NCI-H2227 treated with DMSO at 0.1 percent for 48 hours (cell line): Measurements from ENCODE around the gene ARPP21.

ENCODE experiments used
- DNase-seq: peaks from one replicate; lab custom pipeline; 2025; lab: John Stamatoyannopoulos, UW

Gene ARPP21

GRCh38 chr3:35641920-35642527 is 2.7 kb downstream of the ARPP21 start:
- no peak for DNase-seq

- DNase-seq: no peak
These were observed 4.2 kb downstream of the ARPP21 start for GRCh38 chr3:35643495-35643894.

- DNase-seq: no peak
These were observed 5.1 kb downstream of the ARPP21 start for GRCh38 chr3:35644451-35644850.

- DNase-seq: no peak
These were observed 5.9 kb downstream of the ARPP21 start for GRCh38 chr3:35645189-35645588.

- no peak for DNase-seq
These were observed 6.8 kb downstream of the ARPP21 start for GRCh38 chr3:35646081-35646480.

GRCh38 chr3:35647461-35647860 is 8.1 kb downstream of the ARPP21 start:
- DNase-seq: no peak

GRCh38 chr3:35648347-35648746 is 9.0 kb downstream of the ARPP21 start:
- no peak for DNase-seq

GRCh38 chr3:35649405-35649804 is 10.1 kb downstream of the ARPP21 start:
- DNase-seq: no peak

- no peak for DNase-seq
These were observed 12.1 kb downstream of the ARPP21 start for GRCh38 chr3:35651426-35651825.

GRCh38 chr3:35651851-35652250 is 12.5 kb downstream of the ARPP21 start:
- DNase-seq: no peak

GRCh38 chr3:35653347-35653746 is 14.0 kb downstream of the ARPP21 start:
- no peak for DNase-seq

- DNase-seq: no peak
These were observed 15.2 kb downstream of the ARPP21 start for GRCh38 chr3:35654476-35654875.

GRCh38 chr3:35658686-35659085 is 19.4 kb downstream of the ARPP21 start:
- DNase-seq: no peak

- DNase-seq: no peak
These were observed 20.4 kb downstream of the ARPP21 start for GRCh38 chr3:35659768-35660167.

- DNase-seq: no peak
These were observed 24.1 kb downstream of the ARPP21 start for GRCh38 chr3:35663471-35663870.

GRCh38 chr3:35664460-35664919 is 25.2 kb downstream of the ARPP21 start:
- DNase-seq: no peak

- DNase-seq: no peak
These were observed 26.2 kb downstream of the ARPP21 start for GRCh38 chr3:35665390-35666055.

- no peak for DNase-seq
These were observed 27.6 kb downstream of the ARPP21 start for GRCh38 chr3:35666888-35667287.

GRCh38 chr3:35670408-35670965 is 31.2 kb downstream of the ARPP21 start:
- no peak for DNase-seq

GRCh38 chr3:35671483-35671882 is 32.2 kb downstream of the ARPP21 start:
- DNase-seq: no peak

GRCh38 chr3:35673017-35673416 is 33.7 kb downstream of the ARPP21 start:
- DNase-seq: no peak

- DNase-seq: no peak
These were observed 35.3 kb downstream of the ARPP21 start for GRCh38 chr3:35674451-35675109.

- no peak for DNase-seq
These were observed 35.9 kb downstream of the ARPP21 start for GRCh38 chr3:35675206-35675605.
